WTC11 (cell line): Measurements from ENCODE around the gene GHRL. TPM values are rescaled to one million over a fixed set of nuclear protein-coding genes. Genes with fewer than 3 reads are reported as not detected.
"Not testable (repeated sequence)": the region's sequence is repeated elsewhere in the genome, so short reads cannot be mapped to it uniquely, and the experiment has no call there.

Experiments used
- ATAC-seq: fragments of 200-7000 bp; cut with Tn5 transposase; 2 replicates; pipeline ENCODE4 v1.10.0; 2021; ENCODE audit warnings: mild to moderate bottlenecking, moderate library complexity
- CTCF ChIA-PET: fragments of 300-600 bp; sonication (Branson Sonifier 250); formaldehyde crosslinking; loops from one replicate; lab custom pipeline; 2021; ENCODE audit warnings: antibody characterized with exemption; lab: Charles Lee
- POLR2A ChIA-PET: fragments of 350-600 bp; sonication (Branson Sonifier 250); formaldehyde crosslinking; loops from one replicate; lab custom pipeline; 2021; ENCODE audit warnings: antibody characterized with exemption; lab: Charles Lee
- DNase-seq: peaks from one replicate; pipeline ENCODE4 v3.0.0; 2021; ENCODE audit warnings: low spot score
- H3K27ac Mint-ChIP-seq: 2 replicates; pipeline ENCODE4 v1.8.0; 2021; ENCODE audit warnings: mixed read lengths
- H3K27me3 Mint-ChIP-seq: 2 replicates; pipeline ENCODE4 v1.8.0; 2021; ENCODE audit warnings: low read depth, mild to moderate bottlenecking, moderate library complexity, mixed read lengths
- H3K36me3 Mint-ChIP-seq: 2 replicates; pipeline ENCODE4 v1.8.0; 2021; ENCODE audit warnings: mixed read lengths
- H3K4me1 Mint-ChIP-seq: 2 replicates; pipeline ENCODE4 v1.8.0; 2022; ENCODE audit warnings: mixed read lengths
- H3K4me3 Mint-ChIP-seq: 2 replicates; pipeline ENCODE4 v1.8.0; 2021; ENCODE audit warnings: mild to moderate bottlenecking, moderate library complexity, mixed read lengths
- H3K9me3 Mint-ChIP-seq: 2 replicates; pipeline ENCODE4 v1.8.0; 2021; ENCODE audit warnings: mixed read lengths
- AFF4 ChIP-seq: sonication (generic); formaldehyde crosslinking; IDR thresholded peaks from 2 replicates; pipeline ENCODE4 v1.8.1; 2023; ENCODE audit warnings: mild to moderate bottlenecking, missing genetic modification reagents, borderline replicate concordance
- ATF6 ChIP-seq: sonication (generic); formaldehyde crosslinking; IDR thresholded peaks from 2 replicates; pipeline ENCODE4 v1.8.1; 2023; ENCODE audit warnings: mild to moderate bottlenecking, missing genetic modification reagents
- CDX4 ChIP-seq: fragments of 250-450 bp; sonication (Bioruptor Pico); IDR thresholded peaks from 2 replicates; pipeline ENCODE4 v1.9.0; 2021; ENCODE audit warnings: moderate library complexity, mild to moderate bottlenecking, inconsistent platforms, borderline replicate concordance
- ELF4 ChIP-seq: sonication (generic); formaldehyde crosslinking; IDR thresholded peaks from 2 replicates; pipeline ENCODE4 v1.8.1; 2022; ENCODE audit warnings: low read depth, mild to moderate bottlenecking, moderate library complexity, missing genetic modification reagents
- ERG ChIP-seq: fragments of 250-450 bp; sonication (Bioruptor Pico); IDR thresholded peaks from 2 replicates; pipeline ENCODE4 v1.8.0; 2021; ENCODE audit warnings: mild to moderate bottlenecking
- ETV6 ChIP-seq: sonication (generic); formaldehyde crosslinking; IDR thresholded peaks from 2 replicates; pipeline ENCODE4 v1.8.1; 2022; ENCODE audit warnings: mild to moderate bottlenecking, missing genetic modification reagents
- IRF1 ChIP-seq: sonication (generic); formaldehyde crosslinking; IDR thresholded peaks from 2 replicates; pipeline ENCODE4 v1.8.0; 2023; ENCODE audit warnings: missing genetic modification reagents
- NR3C1 ChIP-seq: sonication (generic); formaldehyde crosslinking; conservative IDR thresholded peaks from 2 replicates; pipeline ENCODE4 v1.8.1; 2023; ENCODE audit warnings: low read depth, mild to moderate bottlenecking, missing genetic modification reagents
- RELA ChIP-seq: sonication (generic); formaldehyde crosslinking; IDR thresholded peaks from 2 replicates; pipeline ENCODE4 v1.8.1; 2022; ENCODE audit warnings: missing genetic modification reagents, mild to moderate bottlenecking, borderline replicate concordance
- TP53 ChIP-seq: sonication (generic); formaldehyde crosslinking; IDR thresholded peaks from 2 replicates; pipeline ENCODE4 v1.8.1; 2023; ENCODE audit warnings: mild to moderate bottlenecking, missing genetic modification reagents
- USF2 ChIP-seq: sonication (generic); formaldehyde crosslinking; IDR thresholded peaks from 2 replicates; pipeline ENCODE4 v1.8.1; 2023; ENCODE audit warnings: mild to moderate bottlenecking, missing genetic modification reagents, moderate library complexity
- ZBTB21 ChIP-seq: sonication (generic); formaldehyde crosslinking; IDR thresholded peaks from 2 replicates; pipeline ENCODE4 v1.8.1; 2023; ENCODE audit warnings: mild to moderate bottlenecking, missing genetic modification reagents, borderline replicate concordance
- ZBTB43 ChIP-seq: sonication (generic); formaldehyde crosslinking; IDR thresholded peaks from 2 replicates; pipeline ENCODE4 v1.8.1; 2023; ENCODE audit warnings: mild to moderate bottlenecking, missing genetic modification reagents
- ZNF138 ChIP-seq: sonication (generic); formaldehyde crosslinking; conservative IDR thresholded peaks from 2 replicates; pipeline ENCODE4 v1.8.1; 2022; ENCODE audit warnings: mild to moderate bottlenecking, moderate library complexity, missing genetic modification reagents
- ZNF219 ChIP-seq: sonication (generic); formaldehyde crosslinking; IDR thresholded peaks from 2 replicates; pipeline ENCODE4 v1.8.0; 2023; ENCODE audit warnings: missing genetic modification reagents, mild to moderate bottlenecking, borderline replicate concordance
- ZNF263 ChIP-seq: sonication (generic); formaldehyde crosslinking; IDR thresholded peaks from 2 replicates; pipeline ENCODE4 v1.8.1; 2022; ENCODE audit warnings: low read depth, mild to moderate bottlenecking, moderate library complexity, missing genetic modification reagents
- ZNF317 ChIP-seq: sonication (generic); formaldehyde crosslinking; IDR thresholded peaks from 2 replicates; pipeline ENCODE4 v1.8.1; 2023; ENCODE audit warnings: low read depth, mild to moderate bottlenecking, moderate library complexity, missing genetic modification reagents, borderline replicate concordance
- ZNF532 ChIP-seq: fragments of 250-450 bp; sonication (Bioruptor Pico); IDR thresholded peaks from 2 replicates; pipeline ENCODE4 v1.9.0; 2021; ENCODE audit warnings: mild to moderate bottlenecking, borderline replicate concordance
- total RNA-seq: library from RNA; stranded (reverse); gene quantifications from 3 replicates; pipeline ENCODE4 v1.2.3, GENCODE V29; 2021

Gene GHRL
- total RNA-seq, 1 experiment from 2014 or later: 0.35 TPM

GRCh38 chr3:10272977-10273376, 19.8 kb downstream of the GHRL start:
- DNase-seq: no peak
- Mint-ChIP-seq H3K4me1 (no peaks in the 10 kb centered on the region), H3K4me3 (no peak overlapping the region), H3K36me3 (peaks cover 45% of the 10 kb centered on the region), H3K9me3 (no peaks in the 10 kb centered on the region), H3K27ac (peak overlapping the region; percentile 48; the same call in 1 of the 2 replicates), H3K27me3 (no peaks in the 10 kb centered on the region)
- ChIA-PET CTCF (interaction anchor here (0.7 kb wide), 1 partner anchor 10 kb away, joined by 3 read pairs; no protein-coding TSS in a partner anchor), POLR2A (interaction anchor here (0.7 kb wide), 1 partner anchor 1441 kb away, joined by 3 read pairs; no protein-coding TSS in a partner anchor)
- TF ChIP-seq CDX4 (CRISPR knock-in tag): no peak
- TF ChIP-seq NR3C1: no peak
- no peak for TF ChIP-seq TP53
- TF ChIP-seq ERG (CRISPR knock-in tag): no peak
- no peak for TF ChIP-seq ZNF219
- no peak for TF ChIP-seq ZNF317
- TF ChIP-seq ZBTB21: no peak
- no peak for TF ChIP-seq AFF4 (CRISPR knock-in tag)
- TF ChIP-seq ELF4 (CRISPR knock-in tag): no peak
- no peak for TF ChIP-seq ZNF263 (CRISPR knock-in tag)
- TF ChIP-seq ZNF532 (CRISPR knock-in tag): no peak
- no peak for TF ChIP-seq RELA (CRISPR knock-in tag)
- TF ChIP-seq ZNF138 (CRISPR knock-in tag): no peak
- no peak for TF ChIP-seq IRF1 (CRISPR knock-in tag)
- TF ChIP-seq ETV6 (CRISPR knock-in tag): no peak
- TF ChIP-seq ZBTB43: no peak
- no peak for TF ChIP-seq ATF6 (CRISPR knock-in tag)
- no peak for TF ChIP-seq USF2 (CRISPR knock-in tag)
- no peak for ATAC-seq

- not testable (repeated sequence) for H3K9me3 Mint-ChIP-seq, H3K4me3 Mint-ChIP-seq, ATAC-seq, H3K4me1 Mint-ChIP-seq, H3K27me3 Mint-ChIP-seq, H3K27ac Mint-ChIP-seq, DNase-seq
- H3K36me3 Mint-ChIP-seq: peaks cover 44% of the 10 kb centered on the region
- ChIA-PET POLR2A (interaction anchor here (0.7 kb wide), 1 partner anchor 1442 kb away, joined by 3 read pairs; no protein-coding TSS in a partner anchor), CTCF (interaction anchor here (0.7 kb wide), 1 partner anchor 9 kb away, joined by 3 read pairs; no protein-coding TSS in a partner anchor)
Observed at GRCh38 chr3:10272476-10272875, 20.3 kb downstream of the GHRL start.
